Prostate gland (tissue), 2 donors: ENCODE data around the gene LMTK2. TPM values are rescaled to one million over a fixed set of nuclear protein-coding genes. Genes with fewer than 3 reads are reported as not detected.

ENCODE experiments used
- DNase-seq: peaks from one replicate; pipeline ENCODE4 v3.0.0-alpha.2; 2019; ENCODE audit warnings: low spot score
- H3K27ac ChIP-seq, 2 donors: fragments of 200-600 bp; sonication (generic); 2 replicates each; pipeline ENCODE4 v1.5.1; 2017 to 2019
- H3K27me3 ChIP-seq: fragments of 200-600 bp; sonication (generic); replicated peaks from 2 replicates; pipeline ENCODE4 v1.5.1; 2019; ENCODE audit not compliant: insufficient read depth
- H3K36me3 ChIP-seq, 2 donors: fragments of 200-600 bp; sonication (generic); 1 replicate in 1 of 2; 2 replicates in 1 of 2; pipeline versions ENCODE4 v1.5.1 to v1.8.1; 2017 to 2019
- H3K4me1 ChIP-seq: fragments of 200-600 bp; sonication (generic); replicated peaks from 2 replicates; pipeline ENCODE4 v1.5.1; 2019
- H3K4me3 ChIP-seq, 2 donors: fragments of 200-600 bp; sonication (generic); 2 replicates each; pipeline ENCODE4 v1.5.1; 2017 to 2019
- H3K9me3 ChIP-seq: fragments of 200-600 bp; sonication (generic); 2 replicates; pipeline ENCODE4 v1.5.1; 2017
- POLR2A ChIP-seq: fragments of 450-650 bp; IDR thresholded peaks from one replicate; pipeline ENCODE4 v1.6.1; 2016; ENCODE audit warnings: antibody characterized with exemption, mild to moderate bottlenecking
- POLR2AphosphoS5 ChIP-seq: sonication (generic); formaldehyde crosslinking; IDR thresholded peaks from one replicate; pipeline ENCODE4 v1.6.1; 2017; ENCODE audit warnings: antibody characterized with exemption
- WGBS: methylation state at CpG from one replicate; pipeline ENCODE4 v1.1.5; 2018; 5-methylcytosine and 5-hydroxymethylcytosine counted together
- intact Hi-C: fragments of 100-400 bp; cut with DNase I; formaldehyde crosslinking; loops from one replicate; pipeline ENCODE4 v1.14.2; 2022
- total RNA-seq, 2 donors: library from RNA; depleted of rRNA; stranded (reverse); fragments of >200 nt; gene quantifications; one replicate each; pipeline ENCODE4 v1.1.0, GENCODE V29; 2016
- TF ChIP-seq, protein P1 (sequence below), 4 experiments: fragments of 200-600 bp in 2 of 4; fragments of 450-650 bp in 2 of 4; sonication (generic) in 2 of 4; IDR thresholded peaks; 1 replicate in 3 of 4; 2 replicates in 1 of 4; pipeline ENCODE4 v1.5.1; 2016 to 2019; ENCODE audit warnings: antibody characterized with exemption in 4 of 4, mild to moderate bottlenecking in 2 of 4, moderate library complexity in 2 of 4

LMTK2 gene
- total RNA-seq, 2 donors from 2014 or later = 22.2 to 37.4 TPM

DNA sequence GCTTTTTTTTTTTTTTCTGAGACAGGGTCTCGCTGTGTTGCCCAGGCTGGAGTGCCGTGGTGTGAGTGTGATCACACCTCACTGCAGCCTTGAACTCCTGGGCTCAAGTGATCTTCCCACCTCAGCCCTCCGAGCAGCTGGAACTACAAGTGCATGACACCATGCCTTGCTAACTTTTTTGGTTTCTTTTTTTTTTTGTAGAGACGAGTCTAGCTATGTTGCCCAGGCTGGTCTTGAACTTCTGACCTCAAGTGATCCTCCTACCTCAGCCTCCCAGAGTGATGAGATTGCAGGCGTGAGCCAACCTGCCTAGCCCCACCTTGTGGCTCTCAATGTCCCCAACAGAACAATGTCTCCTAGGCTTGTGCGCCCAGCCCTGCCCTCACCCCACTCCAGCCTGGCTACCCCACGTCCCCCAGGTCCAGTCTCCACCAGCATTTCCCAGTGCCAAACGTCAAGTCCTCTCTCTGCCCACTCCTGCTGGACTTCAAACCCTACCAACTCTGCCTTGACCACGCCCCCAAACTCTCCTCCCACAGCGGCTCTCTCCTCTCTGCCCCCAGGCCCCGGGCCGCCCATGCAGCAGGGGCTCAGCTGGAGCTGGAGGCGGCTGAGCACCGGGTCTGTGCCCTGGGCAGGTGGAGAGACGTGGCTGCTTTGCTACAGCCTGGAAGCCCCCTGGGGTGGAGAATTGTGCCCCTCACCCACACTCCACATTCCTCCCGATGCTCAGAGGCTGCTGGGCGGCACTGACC lies 123.5 kb downstream of the LMTK2 start:
- Histone ChIP-seq H3K36me3 (no peaks in the 10 kb centered on the region), H3K27ac (no peak overlapping the region), H3K4me3 (no peak overlapping the region), H3K27me3 (no peaks in the 10 kb centered on the region), H3K9me3 (no peaks in the 10 kb centered on the region), H3K4me1 (peaks cover 6% of the 10 kb centered on the region)
- intact Hi-C loops = no loop called here
- WGBS = 84% methylated on average over 17 of the region's 17 CpGs
- DNase-seq = no peak
- no peak for TF ChIP-seq POLR2A
- TF ChIP-seq POLR2AphosphoS5 = no peak
- TF ChIP-seq, protein P1, sequence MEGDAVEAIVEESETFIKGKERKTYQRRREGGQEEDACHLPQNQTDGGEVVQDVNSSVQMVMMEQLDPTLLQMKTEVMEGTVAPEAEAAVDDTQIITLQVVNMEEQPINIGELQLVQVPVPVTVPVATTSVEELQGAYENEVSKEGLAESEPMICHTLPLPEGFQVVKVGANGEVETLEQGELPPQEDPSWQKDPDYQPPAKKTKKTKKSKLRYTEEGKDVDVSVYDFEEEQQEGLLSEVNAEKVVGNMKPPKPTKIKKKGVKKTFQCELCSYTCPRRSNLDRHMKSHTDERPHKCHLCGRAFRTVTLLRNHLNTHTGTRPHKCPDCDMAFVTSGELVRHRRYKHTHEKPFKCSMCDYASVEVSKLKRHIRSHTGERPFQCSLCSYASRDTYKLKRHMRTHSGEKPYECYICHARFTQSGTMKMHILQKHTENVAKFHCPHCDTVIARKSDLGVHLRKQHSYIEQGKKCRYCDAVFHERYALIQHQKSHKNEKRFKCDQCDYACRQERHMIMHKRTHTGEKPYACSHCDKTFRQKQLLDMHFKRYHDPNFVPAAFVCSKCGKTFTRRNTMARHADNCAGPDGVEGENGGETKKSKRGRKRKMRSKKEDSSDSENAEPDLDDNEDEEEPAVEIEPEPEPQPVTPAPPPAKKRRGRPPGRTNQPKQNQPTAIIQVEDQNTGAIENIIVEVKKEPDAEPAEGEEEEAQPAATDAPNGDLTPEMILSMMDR (IDR thresholded peaks at IDR 0.05) = no peak

DNA sequence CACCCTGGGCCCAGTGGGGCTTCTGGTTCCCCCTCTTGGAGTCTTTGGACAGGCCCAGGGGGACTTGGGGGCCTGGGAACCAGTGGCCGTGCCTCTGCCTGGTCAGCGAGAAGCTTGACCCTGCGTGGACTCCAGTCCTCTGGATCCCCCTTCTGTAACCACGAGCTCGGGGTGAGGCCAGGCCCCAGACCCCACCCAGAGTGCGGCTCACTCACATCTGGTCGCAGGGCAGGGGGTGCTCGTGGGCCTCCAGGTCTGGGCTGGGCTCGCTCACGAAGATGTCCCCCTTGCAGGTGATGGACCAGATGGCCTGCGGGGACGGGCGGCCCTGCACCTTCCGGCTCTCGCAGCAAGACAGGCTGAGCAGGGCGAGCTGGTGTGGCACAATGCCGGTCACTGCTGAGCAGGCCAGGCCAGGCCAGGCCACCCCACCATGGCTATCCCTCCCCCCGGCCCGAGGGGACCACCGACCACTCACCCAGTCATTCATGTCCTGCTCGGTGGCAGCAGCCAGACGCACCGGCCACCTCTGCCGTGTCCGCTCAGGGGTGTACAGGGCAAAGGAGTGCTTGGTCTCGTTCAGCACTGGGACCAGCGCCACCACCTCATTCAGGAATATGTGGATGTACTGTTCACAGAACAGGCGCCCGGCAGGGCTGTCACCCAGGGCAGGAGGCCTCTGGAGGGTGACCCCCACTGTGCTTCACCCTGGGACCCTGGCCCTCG lies 124.2 kb downstream of the LMTK2 start:
- Histone ChIP-seq H3K27ac (no peak overlapping the region), H3K36me3 (no peaks in the 10 kb centered on the region), H3K4me3 (no peak overlapping the region), H3K4me1 (peaks cover under 1% of the 10 kb centered on the region), H3K9me3 (no peaks in the 10 kb centered on the region), H3K27me3 (no peaks in the 10 kb centered on the region)
- intact Hi-C loops = no loop called here
- TF ChIP-seq POLR2A = no peak
- DNase-seq = no peak
- WGBS = 94% methylated on average over 26 of the region's 30 CpGs

DNA sequence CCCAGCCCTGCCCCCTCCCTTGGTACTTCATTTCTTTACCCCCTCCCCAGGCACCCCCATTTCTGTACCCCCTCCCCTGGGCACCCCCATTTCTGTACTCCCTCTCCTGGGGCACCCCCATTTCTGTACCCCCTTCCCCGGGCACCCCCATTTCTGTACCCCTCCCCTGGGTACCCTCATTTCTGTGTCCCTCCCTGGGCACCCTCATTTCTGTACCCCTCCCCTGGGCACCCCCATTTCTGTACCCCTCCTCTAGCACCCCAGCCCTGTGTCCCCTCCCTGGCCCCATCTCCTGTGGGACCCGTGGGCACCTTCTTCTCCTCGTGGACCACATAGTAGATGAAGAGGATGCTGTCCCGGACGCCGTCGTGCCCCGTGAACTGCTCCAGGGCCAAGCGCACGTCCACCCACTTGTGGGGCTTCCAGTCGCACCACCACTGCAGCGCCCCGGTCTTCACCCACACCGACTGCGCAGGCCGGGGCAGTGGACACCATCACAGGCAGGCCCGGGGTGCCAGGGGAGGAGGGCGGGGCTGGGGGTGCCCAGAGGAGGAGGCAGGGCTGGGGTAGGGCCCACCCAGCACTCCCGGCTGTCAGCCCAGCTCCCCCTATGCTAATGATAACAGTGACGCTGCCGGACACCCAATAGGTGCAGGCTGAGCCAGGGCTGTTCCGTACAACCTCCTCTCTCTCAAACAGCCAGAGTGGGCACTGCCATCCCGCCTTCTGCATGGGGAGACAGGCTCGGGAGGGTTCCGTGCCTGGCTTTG lies 125.0 kb downstream of the LMTK2 start:
- Histone ChIP-seq H3K9me3 (no peaks in the 10 kb centered on the region), H3K4me1 (no peaks in the 10 kb centered on the region), H3K27me3 (no peaks in the 10 kb centered on the region), H3K36me3 (no peaks in the 10 kb centered on the region), H3K4me3 (no peak overlapping the region), H3K27ac (no peak overlapping the region)
- DNase-seq = no peak
- WGBS = 91% methylated on average over 25 of the region's 25 CpGs
- TF ChIP-seq POLR2A (no peak), POLR2AphosphoS5 (no peak)
- TF ChIP-seq, protein P1 (IDR thresholded peaks at IDR 0.05) = no peak
- intact Hi-C loops = no loop called here

DNA sequence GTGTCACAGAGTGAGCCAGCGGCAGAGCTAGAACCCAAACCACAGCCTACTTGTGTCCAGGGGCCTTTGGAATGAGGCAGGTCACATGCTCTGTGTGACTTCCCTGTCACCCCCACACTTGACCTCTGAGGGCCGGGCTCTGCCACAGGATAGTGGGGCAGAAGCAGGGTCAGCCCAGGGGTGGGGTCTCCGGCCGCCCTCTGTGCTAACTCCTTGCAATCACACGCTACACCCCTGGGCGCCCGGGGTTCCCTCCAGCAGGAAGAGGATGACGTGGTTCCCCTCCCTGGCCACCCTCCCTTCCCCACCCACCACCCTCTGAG lies 125.6 kb downstream of the LMTK2 start:
- H3K4me1 ChIP-seq = no peaks in the 10 kb centered on the region

DNA sequence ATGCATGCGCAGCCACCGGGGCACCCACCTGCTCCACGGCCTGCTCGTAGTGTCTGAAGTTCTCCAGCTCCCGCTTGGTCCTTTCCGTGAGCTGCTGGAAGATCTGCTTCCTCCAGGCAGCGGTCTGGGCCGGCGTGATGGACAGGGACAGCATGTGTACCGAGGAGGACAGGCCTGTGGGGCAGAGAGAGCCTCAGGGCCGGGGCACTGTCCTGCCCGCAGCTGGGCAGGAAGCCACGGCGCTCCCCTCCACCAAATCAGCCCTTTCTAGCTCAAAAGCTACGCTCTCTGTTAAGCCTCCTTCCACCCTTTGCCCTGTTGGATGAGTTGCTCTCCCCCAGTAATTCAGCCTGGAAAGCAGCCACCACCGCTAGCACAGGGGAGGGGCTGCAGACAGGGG lies 126.1 kb downstream of the LMTK2 start:
- TF ChIP-seq POLR2AphosphoS5 = no peak
- TF ChIP-seq, protein P1 (IDR thresholded peaks at IDR 0.05) = no peak
- TF ChIP-seq POLR2A = no peak
- Histone ChIP-seq H3K36me3 (no peaks in the 10 kb centered on the region), H3K9me3 (no peaks in the 10 kb centered on the region), H3K27ac (no peak overlapping the region), H3K4me3 (no peak overlapping the region), H3K4me1 (no peaks in the 10 kb centered on the region), H3K27me3 (no peaks in the 10 kb centered on the region)
- intact Hi-C loops = no loop called here
- no peak for DNase-seq
- 91% methylated on average over 16 of the region's 16 CpGs for WGBS

More for the DNA sequence above, 125.6 kb downstream of the LMTK2 start:
- no peak for TF ChIP-seq POLR2AphosphoS5
- no peak for TF ChIP-seq POLR2A
- TF ChIP-seq, protein P1 (IDR thresholded peaks at IDR 0.05) = no peak
- no peak for DNase-seq
- H3K4me3 ChIP-seq = no peak overlapping the region
- no peak overlapping the region for H3K27ac ChIP-seq
- intact Hi-C loops = no loop called here
- H3K36me3 ChIP-seq = no peaks in the 10 kb centered on the region
- H3K27me3 ChIP-seq = no peaks in the 10 kb centered on the region
- WGBS = 92% methylated on average over 8 of the region's 8 CpGs
- no peaks in the 10 kb centered on the region for H3K9me3 ChIP-seq
